Central memory CD4-positive, alpha-beta T cell (primary cell): ENCODE results near the gene SSMEM1.

ENCODE experiments used
- DNase-seq: peaks from one replicate; pipeline ENCODE4 v3.0.0; 2022

The SSMEM1 gene

GRCh38 chr7:130254555-130254954 is 46.9 kb downstream of the SSMEM1 start:
- DNase-seq = no peak

GRCh38 chr7:130256704-130257103 is 49.0 kb downstream of the SSMEM1 start:
- DNase-seq = no peak

GRCh38 chr7:130258494-130259078 is 50.9 kb downstream of the SSMEM1 start:
- no peak for DNase-seq

GRCh38 chr7:130262448-130262847 is 54.8 kb downstream of the SSMEM1 start:
- no peak for DNase-seq

GRCh38 chr7:130263130-130263529 is 55.5 kb downstream of the SSMEM1 start:
- no peak for DNase-seq
